Inflammatory macrophage treated with lipopolysaccharide for 4 hours (primary cell): ENCODE measurements around the gene SLC27A5.

Experiments
- DNase-seq: peaks from one replicate; pipeline ENCODE4 v3.0.0-alpha.2; 2020

The SLC27A5 gene, protein sequence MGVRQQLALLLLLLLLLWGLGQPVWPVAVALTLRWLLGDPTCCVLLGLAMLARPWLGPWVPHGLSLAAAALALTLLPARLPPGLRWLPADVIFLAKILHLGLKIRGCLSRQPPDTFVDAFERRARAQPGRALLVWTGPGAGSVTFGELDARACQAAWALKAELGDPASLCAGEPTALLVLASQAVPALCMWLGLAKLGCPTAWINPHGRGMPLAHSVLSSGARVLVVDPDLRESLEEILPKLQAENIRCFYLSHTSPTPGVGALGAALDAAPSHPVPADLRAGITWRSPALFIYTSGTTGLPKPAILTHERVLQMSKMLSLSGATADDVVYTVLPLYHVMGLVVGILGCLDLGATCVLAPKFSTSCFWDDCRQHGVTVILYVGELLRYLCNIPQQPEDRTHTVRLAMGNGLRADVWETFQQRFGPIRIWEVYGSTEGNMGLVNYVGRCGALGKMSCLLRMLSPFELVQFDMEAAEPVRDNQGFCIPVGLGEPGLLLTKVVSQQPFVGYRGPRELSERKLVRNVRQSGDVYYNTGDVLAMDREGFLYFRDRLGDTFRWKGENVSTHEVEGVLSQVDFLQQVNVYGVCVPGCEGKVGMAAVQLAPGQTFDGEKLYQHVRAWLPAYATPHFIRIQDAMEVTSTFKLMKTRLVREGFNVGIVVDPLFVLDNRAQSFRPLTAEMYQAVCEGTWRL

DNA sequence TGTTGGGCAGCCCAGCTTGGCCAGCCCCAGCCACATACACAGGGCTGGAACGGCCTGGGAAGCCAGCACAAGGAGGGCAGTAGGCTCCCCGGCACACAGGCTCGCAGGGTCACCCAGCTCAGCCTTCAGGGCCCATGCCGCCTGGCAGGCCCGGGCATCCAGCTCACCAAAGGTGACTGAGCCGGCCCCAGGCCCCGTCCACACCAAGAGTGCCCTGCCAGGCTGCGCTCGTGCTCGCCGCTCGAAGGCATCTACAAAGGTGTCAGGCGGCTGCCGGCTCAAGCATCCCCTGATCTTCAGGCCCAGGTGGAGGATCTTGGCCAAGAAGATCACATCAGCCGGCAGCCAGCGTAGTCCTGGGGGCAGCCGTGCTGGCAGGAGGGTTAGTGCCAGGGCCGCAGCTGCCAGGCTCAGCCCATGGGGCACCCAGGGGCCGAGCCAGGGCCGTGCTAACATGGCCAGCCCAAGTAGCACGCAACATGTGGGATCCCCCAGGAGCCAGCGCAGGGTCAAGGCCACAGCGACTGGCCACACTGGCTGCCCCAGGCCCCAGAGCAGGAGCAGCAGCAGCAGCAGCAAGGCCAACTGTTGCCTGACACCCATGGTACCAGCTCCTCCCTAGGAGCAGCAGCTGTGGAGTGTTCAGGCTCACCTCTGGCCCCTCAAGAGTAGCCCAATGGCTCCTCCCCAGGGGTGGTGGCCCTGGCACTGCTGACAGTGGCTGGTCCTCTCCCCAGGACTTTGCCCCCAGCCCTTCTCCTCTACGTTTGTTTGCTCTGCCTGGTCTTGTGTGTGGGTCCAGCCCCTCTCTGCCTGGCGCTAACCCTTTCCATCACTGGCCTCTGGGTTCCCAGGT lies at the start of gene SLC27A5:
Gene SLC27A5 (minus strand): TSS at position 640 of the 856 bp plus-strand sequence. CDS start 37 bp downstream, at position 603.
- DNase-seq = no peak

DNA sequence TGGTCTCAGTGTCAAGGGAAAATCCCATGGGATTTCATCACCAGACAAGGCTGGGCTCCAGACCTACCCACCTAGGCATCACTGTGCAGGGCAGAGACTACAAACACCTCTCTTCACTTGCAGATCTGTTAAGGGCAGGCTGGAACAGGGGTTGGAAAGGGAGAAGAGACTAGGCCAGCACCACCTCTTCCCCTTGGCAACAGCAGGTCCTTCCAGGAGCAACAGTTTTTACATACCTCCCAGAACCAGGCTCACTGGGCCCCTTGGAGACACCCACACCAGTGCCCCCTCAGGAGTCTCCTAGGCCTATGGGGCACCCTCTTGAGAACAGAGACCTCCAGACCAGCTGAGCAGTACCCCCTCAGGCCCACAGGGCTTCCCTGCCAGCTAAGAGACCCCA lies 49.1 kb upstream of the SLC27A5 start:
- DNase-seq = no peak

- no peak for DNase-seq
Observed at GRCh38 chr19:58560007-58560887, 48.5 kb upstream of the SLC27A5 start.

DNA sequence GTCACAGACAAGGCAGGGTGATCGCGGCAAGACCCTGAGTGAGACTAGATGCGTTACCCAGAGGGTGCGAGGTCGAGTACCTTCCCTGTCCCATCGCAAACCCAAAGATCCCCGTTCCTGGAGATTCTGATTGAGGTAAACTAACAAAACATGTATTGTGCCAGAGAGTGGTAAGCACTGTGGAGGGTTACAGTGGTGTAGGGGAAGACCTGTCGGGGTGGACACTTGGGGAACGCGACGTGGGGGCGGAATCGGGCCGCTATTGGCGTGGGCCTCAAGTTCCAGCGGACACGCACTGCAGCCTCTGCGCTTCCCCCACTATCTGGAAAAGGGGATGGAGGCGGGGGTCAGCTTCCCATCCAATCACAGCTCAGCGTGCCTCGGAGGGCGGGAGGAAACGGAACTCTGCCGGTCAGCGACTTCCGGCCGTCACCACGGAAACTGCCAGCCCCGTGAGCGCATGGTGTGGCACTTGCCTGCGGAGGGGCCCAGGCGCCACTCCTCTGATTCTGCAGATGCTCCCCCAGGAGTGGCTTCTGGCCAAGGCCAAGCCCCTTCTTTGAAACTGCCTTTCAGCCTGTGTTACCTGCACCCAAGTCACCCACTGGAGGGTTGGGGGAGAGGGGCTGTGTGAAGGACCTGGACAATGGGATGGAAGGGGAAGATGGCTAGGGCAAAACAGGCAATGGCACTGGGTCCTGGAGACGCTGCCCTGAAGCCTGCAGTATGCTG lies 47.6 kb upstream of the SLC27A5 start:
- peak; percentile 90 for DNase-seq

DNA sequence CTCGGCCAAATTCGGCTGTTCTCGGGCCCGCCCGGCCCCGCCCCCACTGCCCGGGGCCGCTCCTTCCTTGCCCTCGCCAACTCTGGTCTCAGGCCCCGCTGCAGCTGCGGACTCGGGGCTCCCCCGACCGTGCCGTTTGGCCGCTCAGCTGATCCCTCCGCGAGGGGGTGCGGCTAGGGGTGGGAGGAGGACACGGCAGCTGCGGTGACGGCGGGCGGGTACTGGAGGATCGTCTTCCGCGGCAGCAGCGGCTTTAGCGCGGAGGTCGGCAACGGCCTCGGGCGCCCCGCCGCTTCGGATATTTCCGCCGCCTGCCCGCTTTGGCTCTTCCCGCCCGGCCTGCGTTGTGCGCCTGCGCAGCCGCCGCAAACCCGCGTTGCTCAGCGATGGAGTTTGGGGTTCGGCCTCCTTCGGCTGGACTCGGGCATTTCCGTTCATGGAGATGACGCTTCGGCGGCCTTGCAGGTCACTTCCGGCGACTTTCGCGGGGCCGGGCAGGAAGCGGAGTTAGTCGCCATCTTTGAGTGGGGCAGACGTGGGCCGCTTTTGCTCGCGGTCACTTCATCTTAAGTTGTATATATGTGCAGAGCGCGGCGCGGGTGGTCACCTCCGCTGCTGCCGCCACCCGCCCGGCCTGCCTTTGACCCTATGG lies 47.0 kb upstream of the SLC27A5 start:
- peak; percentile 99 for DNase-seq

- DNase-seq = peak; percentile 88
Observed at GRCh38 chr19:58558066-58558622, 46.4 kb upstream of the SLC27A5 start, which contains the start of gene UBE2M. UBE2M (minus strand) TSS chr19:58558611; CDS start chr19:58558381, 230 bp downstream.

DNA sequence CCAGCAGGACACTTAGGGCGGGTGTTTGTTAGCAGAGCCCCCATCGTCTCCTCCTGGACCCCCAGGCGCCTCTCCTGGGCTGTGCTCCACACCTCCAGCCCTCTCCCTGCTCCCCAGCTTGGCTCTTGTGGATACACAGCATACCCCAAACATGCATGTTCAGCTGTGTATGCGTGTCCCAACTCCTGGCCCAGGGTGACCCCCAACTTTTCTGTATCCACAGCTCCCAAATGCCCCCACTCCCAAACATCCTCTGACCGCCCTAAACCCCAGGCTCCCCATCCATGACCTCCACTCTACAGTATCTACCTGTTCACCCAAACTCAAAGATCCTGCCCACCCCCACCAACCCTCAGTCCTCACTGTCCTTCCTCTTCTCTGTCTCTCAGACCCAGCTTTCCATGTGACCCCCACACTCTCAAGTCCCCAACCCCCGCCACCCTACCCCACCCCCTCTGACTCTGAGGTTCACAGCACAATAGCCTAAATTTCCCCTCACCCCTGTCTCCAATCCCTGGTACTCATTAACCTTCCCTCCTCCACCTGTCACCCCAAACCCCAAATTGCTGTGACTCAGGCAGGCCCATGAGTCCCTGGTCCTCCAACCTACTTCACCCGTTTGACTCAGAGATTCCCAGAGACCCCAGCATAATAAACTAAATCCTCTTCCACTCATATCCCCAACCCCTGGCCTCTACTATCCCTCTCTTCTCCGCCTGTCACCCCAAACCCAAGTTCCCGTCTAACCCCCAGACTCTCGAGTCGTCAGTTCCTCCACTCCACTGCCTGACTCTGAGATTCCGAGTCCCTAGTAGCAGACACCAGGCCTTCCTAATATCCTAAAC lies 45.7 kb upstream of the SLC27A5 start:
- no peak for DNase-seq

DNA sequence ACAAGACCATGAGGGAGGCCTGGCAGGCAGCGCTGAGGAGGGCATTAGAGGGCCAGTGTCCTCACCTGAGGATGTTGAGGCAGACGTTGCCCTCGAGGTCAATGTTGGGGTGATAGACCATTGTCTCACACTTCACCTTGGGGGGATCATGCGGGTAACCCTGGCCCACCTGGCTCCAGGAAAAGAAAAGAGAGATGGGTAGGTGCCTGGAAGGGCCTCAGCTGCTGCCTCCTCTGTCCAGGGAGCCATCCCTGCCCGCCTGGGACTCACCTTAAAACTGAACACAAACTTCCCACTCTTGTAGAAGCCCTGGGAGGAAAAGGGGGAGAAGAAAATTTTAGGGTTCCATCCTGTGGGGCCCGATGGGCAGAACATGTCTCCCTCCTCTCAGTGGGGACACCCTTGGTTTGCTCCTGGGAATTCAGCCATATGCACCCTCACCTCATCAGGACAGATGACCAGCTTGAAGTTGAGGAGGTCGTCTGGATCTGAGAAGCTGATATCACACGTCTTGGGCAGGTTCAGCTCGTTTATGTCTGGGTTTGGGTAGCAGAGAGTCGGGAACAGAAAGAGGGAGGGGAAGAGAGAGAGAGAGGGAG lies 44.9 kb upstream of the SLC27A5 start:
- DNase-seq = no peak

- DNase-seq = no peak
Observed at GRCh38 chr19:58555920-58556621, 44.3 kb upstream of the SLC27A5 start.

DNA sequence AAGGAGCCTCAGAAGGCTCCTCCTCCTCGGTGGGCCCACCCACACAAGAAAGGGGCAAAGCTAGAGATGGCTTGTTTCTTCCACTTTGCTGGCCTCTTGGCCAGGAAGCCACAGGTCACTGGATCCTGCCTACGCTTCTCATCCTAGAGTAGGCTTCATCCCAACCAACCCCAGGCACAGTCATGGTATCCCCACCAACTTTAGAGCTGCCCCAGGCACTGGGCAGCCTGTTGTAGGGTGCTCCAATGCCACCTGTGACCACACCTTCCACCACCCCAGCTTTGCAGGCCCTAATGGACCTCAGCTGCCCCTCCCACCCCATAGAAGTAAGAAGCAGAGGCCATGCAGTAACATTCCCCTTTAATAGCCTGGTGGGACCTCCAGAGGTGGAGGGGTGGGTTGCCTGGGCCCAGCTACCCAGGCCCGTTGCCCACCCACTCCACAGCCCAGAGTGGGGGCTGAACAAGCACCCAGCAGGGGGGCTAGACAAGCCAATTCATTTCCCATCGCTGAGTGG lies 43.6 kb upstream of the SLC27A5 start:
- no peak for DNase-seq

DNA sequence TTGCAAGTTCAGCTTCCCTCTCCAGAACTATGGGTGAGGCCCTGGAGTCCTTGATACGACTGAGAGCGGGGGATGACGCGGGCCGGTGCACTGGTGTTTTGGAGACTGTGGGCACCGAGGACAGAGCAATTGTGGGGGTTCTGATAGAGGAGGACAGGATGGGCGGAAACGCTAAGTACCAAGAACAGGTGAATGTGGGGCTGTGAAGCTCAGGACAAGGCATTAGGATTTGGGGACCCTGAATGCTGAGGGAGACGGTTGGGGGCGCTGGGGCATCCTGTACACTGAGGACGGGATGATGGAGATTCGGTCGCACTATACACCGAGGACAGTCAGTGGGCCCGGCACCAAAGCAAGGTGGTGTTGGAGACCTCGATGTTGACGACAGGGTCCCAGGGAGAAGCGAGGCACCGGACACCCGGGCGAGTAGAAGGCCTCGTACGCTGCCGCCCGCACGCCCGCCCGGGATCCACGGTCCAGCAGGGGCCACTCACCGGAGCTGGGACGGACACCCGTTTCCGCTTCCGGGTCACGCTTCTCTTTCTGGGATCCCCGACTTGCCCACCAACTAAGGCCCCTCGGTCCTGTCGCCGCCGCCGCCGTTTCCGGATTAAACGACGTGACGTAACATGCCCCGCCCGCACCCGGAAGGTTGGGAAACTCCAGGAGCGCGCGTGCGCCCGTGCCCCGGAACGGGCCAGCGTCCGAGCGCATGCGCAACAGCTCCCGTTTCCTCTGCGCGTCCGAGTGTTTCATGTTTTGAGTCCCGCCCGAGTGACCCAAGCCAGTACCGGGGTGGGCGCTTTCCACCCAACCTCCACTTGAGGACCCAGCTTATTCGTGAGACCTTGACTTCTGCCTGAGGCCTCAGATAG lies 42.9 kb upstream of the SLC27A5 start, which contains the start of gene CHMP2A:
Gene CHMP2A (minus strand): TSS at position 612 of the 875 bp plus-strand sequence. CDS start 893 bp downstream, outside the sequence.
- DNase-seq = peak; percentile 98

DNA sequence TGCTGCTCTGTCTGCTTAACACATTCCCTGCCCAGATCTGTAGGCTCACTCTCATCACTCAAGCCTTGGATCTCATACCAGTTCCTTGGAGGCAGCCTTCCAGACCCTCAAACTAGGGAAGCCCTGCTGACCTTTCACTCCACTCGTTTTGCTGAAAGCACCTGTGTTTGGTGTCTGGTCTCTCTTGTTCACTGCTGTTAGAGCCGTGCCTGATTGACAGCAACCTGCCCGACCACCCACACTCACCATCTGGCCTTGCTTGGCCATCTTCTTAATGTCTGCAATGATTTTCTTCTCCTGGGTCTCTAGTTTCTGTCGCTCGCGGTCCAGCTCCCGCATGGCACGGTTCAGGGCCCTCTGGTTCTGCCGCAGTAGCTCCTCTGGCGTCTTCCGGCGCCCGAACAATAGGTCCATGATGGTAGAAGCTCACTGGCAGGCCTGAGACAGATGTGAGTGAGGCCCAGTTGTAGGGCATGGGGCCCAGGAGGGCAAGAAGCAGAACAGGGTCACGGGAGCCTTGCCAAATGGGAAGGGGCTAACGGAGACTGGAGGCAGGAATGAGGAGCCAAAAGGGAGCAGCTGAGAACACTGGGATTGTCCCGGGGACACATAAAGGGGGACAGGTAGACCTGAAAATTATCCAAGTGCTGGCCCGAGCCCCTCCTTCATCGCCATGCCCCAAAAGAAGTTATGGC lies 42.2 kb upstream of the SLC27A5 start:
- DNase-seq = no peak

- no peak for DNase-seq
Observed at GRCh38 chr19:58552655-58553054, 40.9 kb upstream of the SLC27A5 start.

DNA sequence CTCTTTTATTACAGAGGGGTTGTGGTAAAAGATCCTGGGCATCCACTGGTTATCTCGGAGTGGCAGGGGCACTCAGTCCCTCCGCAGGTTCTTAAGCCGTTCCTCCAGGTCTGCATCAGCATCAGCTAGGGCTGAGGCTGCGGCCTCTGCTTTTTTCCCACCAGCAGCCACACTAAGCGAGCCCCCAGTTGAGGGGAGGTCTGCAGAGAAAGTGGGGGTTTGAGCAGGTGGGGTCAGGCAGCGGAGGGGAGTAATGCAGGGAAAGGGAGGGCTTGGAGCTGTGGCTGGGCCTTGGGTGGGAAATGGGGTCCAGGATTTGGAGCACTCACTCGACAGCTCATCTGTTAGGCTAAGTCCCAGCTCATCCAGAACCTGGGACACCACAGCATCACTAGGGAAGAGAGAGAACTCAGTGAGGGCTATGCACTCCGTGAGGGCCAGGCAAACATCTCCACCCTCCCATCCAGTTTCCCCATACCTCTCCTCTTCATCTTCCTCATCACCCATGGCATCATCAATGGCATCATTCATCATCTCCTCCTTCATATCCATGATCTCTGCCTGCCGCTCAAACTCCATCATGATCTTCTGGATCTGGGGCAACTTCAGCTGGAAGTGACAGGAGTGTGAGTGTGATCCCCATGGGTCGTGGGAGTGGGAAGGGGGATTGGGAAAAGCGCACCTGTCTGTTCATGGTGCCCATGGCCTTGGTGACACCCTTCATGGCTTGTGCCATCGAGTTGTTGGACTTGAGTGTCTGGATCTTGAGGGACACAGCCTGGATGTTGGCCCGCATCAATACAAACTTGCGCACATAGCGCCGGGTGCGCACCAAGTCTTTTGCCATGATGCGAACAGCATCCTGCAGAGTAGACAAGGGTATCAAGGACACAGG lies 40.0 kb upstream of the SLC27A5 start:
- DNase-seq = no peak

GRCh38 chr19:58551123-58551497 lies 39.3 kb upstream of the SLC27A5 start:
- no peak for DNase-seq
